A549 treated with CpdA at 1 μM for 4 hours (cell line): ENCODE measurements around the gene TNIP3. TPM values are rescaled to one million over a fixed set of nuclear protein-coding genes. Genes with fewer than 3 reads are reported as not detected.

Experiments used
- total RNA-seq: library from RNA; stranded (reverse); fragments of 200-300 nt; extraction: Qiagen RNA extraction; gene quantifications from 5 replicates; pipeline ENCODE4 v1.2.3, GENCODE V29; 2022; ENCODE audit warnings: low read depth

Gene TNIP3
- total RNA-seq = 0.23 to 0.72 TPM (median 0.56 TPM) in 5 replicates

GRCh38 chr4:121164291-121164690 is at the start of gene TNIP3:
TNIP3 (minus strand) TSS chr4:121164321; CDS start chr4:121164125, 196 bp downstream.

Other genes with a start within 250 kb of the TNIP3 start
- gene PRDM5, start 241.6 kb downstream of the TNIP3 start, total RNA-seq = 3.3 to 4.9 TPM (median 4.5 TPM) in 5 replicates
- not detected in 5 replicates for gene NDNF, start 91.8 kb downstream of the TNIP3 start, total RNA-seq
- gene QRFPR, start 216.7 kb upstream of the TNIP3 start, total RNA-seq = 0.05 TPM in 1 of 5 replicates, not detected in the others